ENCODE measurements around the gene KLRC2.
"Not testable (repeated sequence)": the region's sequence is repeated elsewhere in the genome, so short reads cannot be mapped to it uniquely, and the experiment has no call there.

- TF ChIP-seq EZH2 (IDR thresholded peaks at IDR 0.05; ENCODE audit: insufficient read depth, poor library complexity, severe bottlenecking); EZH2phosphoT487 (IDR thresholded peaks at IDR 0.05; ENCODE audit: insufficient read depth, low read depth): not testable (repeated sequence)
These were observed 11.4 kb downstream of the KLRC2 start for GRCh38 chr12:10424260-10424899.
